ENCODE measurements around the gene KIF13A. TPM values are rescaled to one million over a fixed set of nuclear protein-coding genes. Genes with fewer than 3 reads are reported as not detected.

Gene KIF13A
- total and polyA plus RNA-seq, 9 of the 15 experiments (the other 6 are each of a cell fraction or from before 2014, with no cell fraction given), result 3.6 to 44.3 (median 29.7) TPM

- H3K4me1 ChIP-seq (replicated peaks in 1 of 2; ENCODE audit: control insufficient read depth in 2 of 2, insufficient read depth in 2 of 2, low read length in 2 of 2), result peaks cover 0 to 3% of the 10 kb centered on the region in 2 experiments; a peak in 2 of 5 replicates
- H3K9me1 ChIP-seq (ENCODE audit: control insufficient read depth, insufficient read depth, low read length), result no peaks in the 10 kb centered on the region
- no peaks in the 10 kb centered on the region for H4K20me1 ChIP-seq (replicated peaks; ENCODE audit: control insufficient read depth, insufficient read depth, low read length)
- peak; percentile 42; the same call in 1 of the 2 replicates for TF ChIP-seq ATF3 (IDR thresholded peaks at IDR 0.05)
- no peak for TF ChIP-seq ATF3 (CRISPR knock-in tag; conservative IDR thresholded peaks at IDR 0.05)
- no peak for TF ChIP-seq PREB (CRISPR knock-in tag; IDR thresholded peaks at IDR 0.05)
- no peak for TF ChIP-seq ETS2 (tag; IDR thresholded peaks at IDR 0.05; ENCODE audit: borderline replicate concordance, poor library complexity, severe bottlenecking)
- no peak for TF ChIP-seq IRF2 (CRISPR knock-in tag; IDR thresholded peaks at IDR 0.05)
- no peak for TF ChIP-seq GABPB1 (CRISPR knock-in tag; IDR thresholded peaks at IDR 0.05)
- no peak for TF ChIP-seq NCOA1 (IDR thresholded peaks at IDR 0.05; ENCODE audit: low read depth)
- no peak for TF ChIP-seq NFRKB (IDR thresholded peaks at IDR 0.05; ENCODE audit: low read depth)
- TF ChIP-seq SMAD1 (IDR thresholded peaks at IDR 0.05; ENCODE audit: low read depth, low read length, partially characterized antibody), result no peak
- TF ChIP-seq ZNF584 (CRISPR knock-in tag; IDR thresholded peaks at IDR 0.05; ENCODE audit: low read depth), result no peak
- TF ChIP-seq ZNF551 (CRISPR knock-in tag; IDR thresholded peaks at IDR 0.05), result no peak
- TF ChIP-seq GABPB2 (CRISPR knock-in tag; conservative IDR thresholded peaks at IDR 0.05), result no peak
- TF ChIP-seq STAT5B (CRISPR knock-in tag; IDR thresholded peaks at IDR 0.05), result no peak
- no peak for TF ChIP-seq ZNF124 (CRISPR knock-in tag; IDR thresholded peaks at IDR 0.05)
- TF ChIP-seq TEAD4 (IDR thresholded peaks at IDR 0.05; ENCODE audit: low read length), result no peak
- no peak for TF ChIP-seq TEAD4 (CRISPR knock-in tag; IDR thresholded peaks at IDR 0.05; ENCODE audit: borderline replicate concordance)
- no peak for TF ChIP-seq PHF21A (IDR thresholded peaks at IDR 0.05; ENCODE audit: borderline replicate concordance, low read depth)
- no peak for TF ChIP-seq CEBPB (tag; IDR thresholded peaks at IDR 0.05)
- TF ChIP-seq SRSF7 (optimal IDR thresholded peaks at IDR 0.05; ENCODE audit: low read depth, low read length), result no peak
- TF ChIP-seq HDAC1 (IDR thresholded peaks at IDR 0.05), result no peak
- no peak for TF ChIP-seq SREBF1 (IDR thresholded peaks at IDR 0.05; ENCODE audit: borderline replicate concordance, low read depth, low read length)
- TF ChIP-seq TRIM24 (IDR thresholded peaks at IDR 0.05), result peak; percentile 39 to 74; a peak in 2 of 4 replicates
- TF ChIP-seq CEBPG (CRISPR knock-in tag; IDR thresholded peaks at IDR 0.05), result peak; percentile 51; the same call in 1 of the 2 replicates
- TF ChIP-seq CEBPG (tag; conservative IDR thresholded peaks at IDR 0.05 in 1 of 2, IDR thresholded peaks at IDR 0.05 in 1 of 2), result peak in 1 of 2 experiments; percentile 89; a peak in 2 of 4 replicates
- intact Hi-C loops (cut with micrococcal nuclease), result no loop called here
- 59% methylated on average over 1 of the region's 1 CpG for WGBS (ENCODE audit: insufficient coverage, low coverage, missing lambda C conversion rate)
- peaks cover 29% of the 10 kb centered on the region for H3K9me3 ChIP-seq (replicated peaks; ENCODE audit: control insufficient read depth, insufficient read depth, low read depth, low read length)
- ATAC-seq (no peak), FAIRE-seq (no peak), DNase-seq (ENCODE audit: extremely low read depth in 1 of 4, low spot score in 3 of 4) (no peak)
- in situ Hi-C loops (cut with MboI), result no loop called here
- POLR2A ChIA-PET, result no interaction called here
- no peak overlapping the region for H3K9ac ChIP-seq (ENCODE audit: insufficient read depth in 1 of 2, low read depth in 2 of 2, low read length in 2 of 2)
- CTCF ChIA-PET (ENCODE audit: low intra/inter-chr PET ratio), result no interaction called here
- H3K79me2 ChIP-seq (ENCODE audit: control insufficient read depth, insufficient read depth, low read length), result peaks cover 10% of the 10 kb centered on the region; the same call in 2 of the 3 replicates
- H3K4me2 ChIP-seq (ENCODE audit: insufficient read depth, low read length), result no peak overlapping the region
- no peak overlapping the region for H3K4me3 ChIP-seq
- no peak overlapping the region for H3K27ac ChIP-seq (ENCODE audit: extremely low read depth, low read depth, low read length)
- no TSS peak for BruUV-seq (replicated peaks)
- no peaks in the 10 kb centered on the region for H3K27me3 ChIP-seq (ENCODE audit: control insufficient read depth in 2 of 2, insufficient read depth in 2 of 2, low read length in 2 of 2)
- peaks cover 46% of the 10 kb centered on the region for H3K36me3 ChIP-seq (ENCODE audit: control insufficient read depth, insufficient read depth, low read length)
- H2AFZ ChIP-seq (ENCODE audit: low read depth, low read length), result no peak overlapping the region
These were observed 89.8 kb downstream of the KIF13A start for GRCh38 chr6:17897681-17898080.
